GM04503 (cell line): Measurements from ENCODE around the gene RYR3.
"Not testable (repeated sequence)": the region's sequence is repeated elsewhere in the genome, so short reads cannot be mapped to it uniquely, and the experiment has no call there.

Source experiments
- DNase-seq: peaks from one replicate; pipeline ENCODE4 v3.0.0-alpha.2; 2012; ENCODE audit warnings: low read depth

The RYR3 gene

GRCh38 chr15:33586786-33587697, 276.3 kb downstream of the RYR3 start:
- DNase-seq = no peak

- DNase-seq = peak; percentile 76
These were observed 277.0 kb downstream of the RYR3 start for GRCh38 chr15:33587773-33588172.

GRCh38 chr15:33592864-33593263, 282.1 kb downstream of the RYR3 start:
- DNase-seq = no peak

GRCh38 chr15:33598382-33598781, 287.6 kb downstream of the RYR3 start:
- DNase-seq = not testable (repeated sequence)

- no peak for DNase-seq
These were observed 289.4 kb downstream of the RYR3 start for GRCh38 chr15:33600212-33600611.

GRCh38 chr15:33601461-33601860, 290.7 kb downstream of the RYR3 start:
- no peak for DNase-seq

GRCh38 chr15:33608714-33609113, 297.9 kb downstream of the RYR3 start:
- no peak for DNase-seq

GRCh38 chr15:33612721-33613304, 302.0 kb downstream of the RYR3 start:
- DNase-seq = peak; percentile 5

- no peak for DNase-seq
These were observed 305.7 kb downstream of the RYR3 start for GRCh38 chr15:33616475-33616874.

- DNase-seq = peak; percentile 10
These were observed 307.6 kb downstream of the RYR3 start for GRCh38 chr15:33618350-33618749.

- DNase-seq = no peak
These were observed 310.4 kb downstream of the RYR3 start for GRCh38 chr15:33621141-33621540.

- no peak for DNase-seq
These were observed 312.2 kb downstream of the RYR3 start for GRCh38 chr15:33623010-33623409.

- no peak for DNase-seq
These were observed 313.7 kb downstream of the RYR3 start for GRCh38 chr15:33624439-33624838.

- DNase-seq = no peak
These were observed 318.9 kb downstream of the RYR3 start for GRCh38 chr15:33629647-33630046.

- DNase-seq = no peak
These were observed 325.5 kb downstream of the RYR3 start for GRCh38 chr15:33636234-33636633.

GRCh38 chr15:33636958-33637357, 326.2 kb downstream of the RYR3 start:
- DNase-seq = no peak

- no peak for DNase-seq
These were observed 327.7 kb downstream of the RYR3 start for GRCh38 chr15:33638453-33638852.

- DNase-seq = no peak
These were observed 328.3 kb downstream of the RYR3 start for GRCh38 chr15:33639051-33639450.

- no peak for DNase-seq
These were observed 328.7 kb downstream of the RYR3 start for GRCh38 chr15:33639456-33639855.

- DNase-seq = no peak
These were observed 329.2 kb downstream of the RYR3 start for GRCh38 chr15:33639978-33640377.

- DNase-seq = no peak
These were observed 330.3 kb downstream of the RYR3 start for GRCh38 chr15:33641069-33641468.

GRCh38 chr15:33644304-33644703, 333.5 kb downstream of the RYR3 start:
- DNase-seq = no peak

GRCh38 chr15:33646744-33647143, 336.0 kb downstream of the RYR3 start:
- DNase-seq = no peak
